Ishikawa (cell line): Measurements from ENCODE around the gene TSGA10IP.

Source experiments
- CEBPB ChIP-seq: IDR thresholded peaks from 2 replicates; pipeline ENCODE4 v1.6.1; 2012
- CREB1 ChIP-seq: IDR thresholded peaks from 2 replicates; pipeline ENCODE4 v1.6.1; 2012; ENCODE audit warnings: low read depth
- EGR1 ChIP-seq: IDR thresholded peaks from 2 replicates; pipeline ENCODE4 v1.6.1; 2012
- MAX ChIP-seq: IDR thresholded peaks from 2 replicates; pipeline ENCODE4 v1.6.1; 2012
- REST ChIP-seq: IDR thresholded peaks from 2 replicates; pipeline ENCODE4 v1.6.1; 2012; ENCODE audit warnings: low read depth, mild to moderate bottlenecking
- TAF1 ChIP-seq: IDR thresholded peaks from 2 replicates; pipeline ENCODE4 v1.6.1; 2012; ENCODE audit warnings: low read depth, mild to moderate bottlenecking
- TCF12 ChIP-seq: IDR thresholded peaks from 2 replicates; pipeline ENCODE4 v1.6.1; 2012; ENCODE audit warnings: low read depth
- TEAD4 ChIP-seq: IDR thresholded peaks from 2 replicates; pipeline ENCODE4 v1.6.1; 2012
- YY1 ChIP-seq: IDR thresholded peaks from 2 replicates; pipeline ENCODE4 v1.6.1; 2012; ENCODE audit warnings: low read depth

GRCh38 chr11:65917434-65918210, 27.7 kb upstream of the TSGA10IP start:
- no peak for TF ChIP-seq YY1
- TF ChIP-seq MAX, result no peak
- TF ChIP-seq CREB1, result no peak
- no peak for TF ChIP-seq TCF12
- TF ChIP-seq TAF1, result no peak
- TF ChIP-seq REST, result no peak
- TF ChIP-seq CEBPB, result no peak
- no peak for TF ChIP-seq TEAD4
- no peak for TF ChIP-seq EGR1
